ENCODE results near the gene ATL2. TPM values are rescaled to one million over a fixed set of nuclear protein-coding genes. Genes with fewer than 3 reads are reported as not detected.
"Not testable (repeated sequence)": the region's sequence is repeated elsewhere in the genome, so short reads cannot be mapped to it uniquely, and the experiment has no call there.

The ATL2 gene
- total RNA-seq, 1 experiment from 2014 or later: 66.8 TPM

GRCh38 chr2:38277245-38278116 is 99.6 kb downstream of the ATL2 start:
- DNase-seq (ENCODE audit: low read depth): no peak

GRCh38 chr2:38274286-38275276 is 102.5 kb downstream of the ATL2 start:
- peak; percentile 55 for DNase-seq (ENCODE audit: low read depth)

GRCh38 chr2:38271697-38272096 is 105.4 kb downstream of the ATL2 start:
- DNase-seq (ENCODE audit: low read depth): no peak

- DNase-seq (ENCODE audit: low read depth): no peak
Measured at GRCh38 chr2:38269421-38269820, 107.7 kb downstream of the ATL2 start.

GRCh38 chr2:38268691-38269327 is 108.3 kb downstream of the ATL2 start:
- DNase-seq (ENCODE audit: low read depth): peak; percentile 57

- DNase-seq (ENCODE audit: low read depth): no peak
Measured at GRCh38 chr2:38268001-38268400, 109.1 kb downstream of the ATL2 start.

- DNase-seq (ENCODE audit: low read depth): no peak
Measured at GRCh38 chr2:38267270-38267925, 109.7 kb downstream of the ATL2 start.

- no peak for DNase-seq (ENCODE audit: low read depth)
Measured at GRCh38 chr2:38266382-38267061, 110.6 kb downstream of the ATL2 start.

GRCh38 chr2:38265461-38265860 is 111.6 kb downstream of the ATL2 start:
- no peak for DNase-seq (ENCODE audit: low read depth)

- no peak for DNase-seq (ENCODE audit: low read depth)
Measured at GRCh38 chr2:38264396-38265221, 112.5 kb downstream of the ATL2 start.

- peak; percentile 25 for DNase-seq (ENCODE audit: low read depth)
Measured at GRCh38 chr2:38263293-38263692, 113.8 kb downstream of the ATL2 start.

- no peak for DNase-seq (ENCODE audit: low read depth)
Measured at GRCh38 chr2:38262069-38262871, 114.8 kb downstream of the ATL2 start.

- no peak for DNase-seq (ENCODE audit: low read depth)
Measured at GRCh38 chr2:38261569-38262068, 115.5 kb downstream of the ATL2 start.

GRCh38 chr2:38260972-38261371 is 116.1 kb downstream of the ATL2 start:
- DNase-seq (ENCODE audit: low read depth): no peak

GRCh38 chr2:38260469-38260868 is 116.6 kb downstream of the ATL2 start:
- peak; percentile 13 for DNase-seq (ENCODE audit: low read depth)

- no peak for DNase-seq (ENCODE audit: low read depth)
Measured at GRCh38 chr2:38259311-38259710, 117.8 kb downstream of the ATL2 start.

GRCh38 chr2:38257680-38258079 is 119.4 kb downstream of the ATL2 start:
- DNase-seq (ENCODE audit: low read depth): not testable (repeated sequence)

- no peak for DNase-seq (ENCODE audit: low read depth)
Measured at GRCh38 chr2:38256610-38257009, 120.5 kb downstream of the ATL2 start.

Data from HT1080 (cell line).